Stimulated activated CD4-positive, alpha-beta T cell treated with anti-CD3 and anti-CD28 coated beads, Interleukin-15, amount 100 ng/mL, for 48 hours (primary cell): ENCODE measurements around the gene WDR62.

Experiments
- DNase-seq, 2 donors: peaks; one replicate each; pipeline ENCODE4 v3.0.0-alpha.2; 2020; ENCODE audit warnings: low read depth in 2 of 2

Gene WDR62

GRCh38 chr19:36054733-36055686 lies at the start of gene WDR62:
Gene WDR62 (plus strand): TSS chr19:36054897. CDS start chr19:36054972, 75 bp downstream.
- DNase-seq, result peak; percentile 92 to 93

- no peak for DNase-seq
Observed at GRCh38 chr19:36006955-36007354, 47.7 kb upstream of the WDR62 start.

GRCh38 chr19:36008336-36008978 lies 46.2 kb upstream of the WDR62 start, which contains the start of gene SYNE4:
Gene SYNE4 (minus strand): TSS chr19:36008813. CDS start chr19:36008681, 132 bp downstream.
- DNase-seq, result no peak

- DNase-seq, result peak in 1 of 2 donors; percentile 45
Observed at GRCh38 chr19:36009220-36009619, 45.5 kb upstream of the WDR62 start.

GRCh38 chr19:36009633-36010379 lies 44.9 kb upstream of the WDR62 start:
- no peak for DNase-seq

GRCh38 chr19:36010402-36010801 lies 44.3 kb upstream of the WDR62 start:
- DNase-seq, result no peak

GRCh38 chr19:36013280-36014011 lies 41.3 kb upstream of the WDR62 start:
- DNase-seq, result no peak

- DNase-seq, result peak; percentile 100
Observed at GRCh38 chr19:36014012-36014924, 40.4 kb upstream of the WDR62 start, which contains the start of gene ALKBH6. Gene ALKBH6 (minus strand): TSS chr19:36014213. CDS start chr19:36013397, 816 bp downstream.

- no peak for DNase-seq
Observed at GRCh38 chr19:36019061-36019670, 35.5 kb upstream of the WDR62 start.

- no peak for DNase-seq
Observed at GRCh38 chr19:36023432-36023831, 31.3 kb upstream of the WDR62 start.

GRCh38 chr19:36025541-36025940 lies 29.2 kb upstream of the WDR62 start:
- DNase-seq, result no peak

GRCh38 chr19:36026091-36026876 lies 28.4 kb upstream of the WDR62 start:
- no peak for DNase-seq

- DNase-seq, result no peak
Observed at GRCh38 chr19:36027696-36028095, 27.0 kb upstream of the WDR62 start.

- DNase-seq, result no peak
Observed at GRCh38 chr19:36028313-36029041, 26.2 kb upstream of the WDR62 start.

GRCh38 chr19:36030264-36031148 lies 24.2 kb upstream of the WDR62 start:
- DNase-seq, result no peak

GRCh38 chr19:36031308-36031707 lies 23.4 kb upstream of the WDR62 start:
- DNase-seq, result no peak
